PC-3 (cell line): Measurements from ENCODE around the gene STUM.

ENCODE experiments used
- EZH2 ChIP-seq: fragments of 300-600 bp; sonication (generic); IDR thresholded peaks from one replicate; pipeline ENCODE4 v1.6.1; 2017; ENCODE audit warnings: antibody characterized with exemption, mild to moderate bottlenecking, low read length; ENCODE audit not compliant: unreplicated experiment
- EZH2phosphoT487 ChIP-seq: fragments of 300-600 bp; sonication (generic); IDR thresholded peaks from 2 replicates; pipeline ENCODE4 v1.6.1; 2018; ENCODE audit warnings: mild to moderate bottlenecking, antibody characterized with exemption, low read length, borderline replicate concordance
- TF ChIP-seq, protein P1 (sequence below): fragments of 300-600 bp; sonication (generic); conservative IDR thresholded peaks from 2 replicates; pipeline ENCODE4 v1.5.1; 2017; ENCODE audit warnings: antibody characterized with exemption, low read depth, mild to moderate bottlenecking, low read length

DNA sequence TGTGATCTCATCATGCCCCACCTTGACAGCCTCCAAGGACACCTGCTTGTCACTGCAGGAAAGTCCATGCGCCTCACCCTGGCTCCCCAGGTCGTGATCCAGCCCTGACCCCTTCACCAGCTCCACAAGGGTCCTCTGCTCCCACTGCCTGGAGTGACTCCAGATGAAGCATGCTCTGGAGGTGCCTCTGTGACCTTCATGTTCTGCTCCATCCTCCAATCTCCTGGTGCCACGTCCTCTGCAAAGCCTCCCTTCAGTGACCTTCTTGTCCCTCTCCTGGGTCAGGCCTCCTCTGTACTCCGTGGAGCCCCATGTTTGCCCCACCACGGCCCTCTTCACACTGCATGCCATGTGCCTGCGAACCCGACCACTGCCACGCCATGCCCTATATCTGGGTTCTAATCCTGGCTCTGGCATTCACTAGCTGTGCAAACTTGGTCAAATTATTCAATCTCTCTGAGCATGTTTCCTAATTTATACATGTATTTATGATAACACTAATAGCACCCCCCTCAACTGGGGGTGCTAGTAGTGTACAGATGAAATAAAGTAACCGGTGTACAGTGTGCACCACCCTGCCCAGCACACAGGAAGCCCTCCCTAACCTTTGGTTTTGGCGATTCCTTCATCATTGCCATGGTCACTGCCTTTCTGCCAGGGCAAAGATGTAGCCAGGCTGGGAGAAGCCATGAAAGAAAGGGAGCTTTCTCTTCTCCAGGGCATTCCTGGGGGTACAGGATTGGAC, 77.4 kb downstream of the STUM start:
- TF ChIP-seq, protein P1, sequence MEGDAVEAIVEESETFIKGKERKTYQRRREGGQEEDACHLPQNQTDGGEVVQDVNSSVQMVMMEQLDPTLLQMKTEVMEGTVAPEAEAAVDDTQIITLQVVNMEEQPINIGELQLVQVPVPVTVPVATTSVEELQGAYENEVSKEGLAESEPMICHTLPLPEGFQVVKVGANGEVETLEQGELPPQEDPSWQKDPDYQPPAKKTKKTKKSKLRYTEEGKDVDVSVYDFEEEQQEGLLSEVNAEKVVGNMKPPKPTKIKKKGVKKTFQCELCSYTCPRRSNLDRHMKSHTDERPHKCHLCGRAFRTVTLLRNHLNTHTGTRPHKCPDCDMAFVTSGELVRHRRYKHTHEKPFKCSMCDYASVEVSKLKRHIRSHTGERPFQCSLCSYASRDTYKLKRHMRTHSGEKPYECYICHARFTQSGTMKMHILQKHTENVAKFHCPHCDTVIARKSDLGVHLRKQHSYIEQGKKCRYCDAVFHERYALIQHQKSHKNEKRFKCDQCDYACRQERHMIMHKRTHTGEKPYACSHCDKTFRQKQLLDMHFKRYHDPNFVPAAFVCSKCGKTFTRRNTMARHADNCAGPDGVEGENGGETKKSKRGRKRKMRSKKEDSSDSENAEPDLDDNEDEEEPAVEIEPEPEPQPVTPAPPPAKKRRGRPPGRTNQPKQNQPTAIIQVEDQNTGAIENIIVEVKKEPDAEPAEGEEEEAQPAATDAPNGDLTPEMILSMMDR, result no peak
- TF ChIP-seq EZH2phosphoT487 (no peak), EZH2 (no peak)
